GM18861 (cell line): ENCODE data around the gene DIPK1C.
A peak's percentile ranks its signal among the peaks of the same experiment; 100 is the strongest.
"Not testable (repeated sequence)": the region's sequence is repeated elsewhere in the genome, so short reads cannot be mapped to it uniquely, and the experiment has no call there.

Experiments
- ATAC-seq: cut with Tn5 transposase; IDR thresholded peaks from one replicate; pipeline ENCODE4 v1.9.1; 2021; ENCODE audit not compliant: unreplicated experiment

The DIPK1C gene

DNA sequence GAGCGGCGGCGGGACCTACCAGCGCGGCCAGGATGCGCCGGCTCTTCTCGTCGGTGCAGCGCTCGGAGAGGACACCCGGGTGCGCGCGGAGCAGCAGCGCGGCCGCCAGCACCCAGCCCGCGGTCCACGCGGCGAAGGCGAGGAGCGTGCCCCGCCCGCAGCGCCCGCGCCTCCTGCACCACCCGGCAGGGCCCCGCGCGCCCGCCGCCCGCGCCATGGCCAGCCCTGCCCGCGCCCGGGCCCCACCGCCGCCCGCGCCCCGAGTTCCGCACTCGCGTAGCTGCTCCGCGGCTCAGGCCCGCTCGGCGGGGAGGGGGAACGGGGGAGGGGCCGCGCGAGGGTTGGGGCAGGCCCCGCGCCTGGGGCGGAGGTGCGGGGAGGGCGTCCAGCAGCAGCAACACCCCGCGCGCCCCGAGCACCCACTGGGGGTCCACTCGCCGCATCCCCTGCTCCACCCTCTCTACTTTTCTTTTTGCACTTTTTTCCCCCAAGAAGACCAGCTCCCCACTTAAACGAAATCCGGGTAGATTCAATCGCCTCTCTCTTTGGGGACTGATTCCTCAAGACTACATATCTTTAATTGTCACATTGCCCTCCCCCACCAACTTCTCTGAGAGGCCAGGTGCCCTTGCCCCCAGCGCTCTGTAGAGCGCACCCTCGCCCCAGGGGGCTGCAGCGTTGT is at the start of gene DIPK1C:
Gene DIPK1C, minus strand, starts transcription at position 266 of the 682 bp plus-strand sequence. Its CDS starts 49 bp downstream, at position 217.
- ATAC-seq = no peak

DNA sequence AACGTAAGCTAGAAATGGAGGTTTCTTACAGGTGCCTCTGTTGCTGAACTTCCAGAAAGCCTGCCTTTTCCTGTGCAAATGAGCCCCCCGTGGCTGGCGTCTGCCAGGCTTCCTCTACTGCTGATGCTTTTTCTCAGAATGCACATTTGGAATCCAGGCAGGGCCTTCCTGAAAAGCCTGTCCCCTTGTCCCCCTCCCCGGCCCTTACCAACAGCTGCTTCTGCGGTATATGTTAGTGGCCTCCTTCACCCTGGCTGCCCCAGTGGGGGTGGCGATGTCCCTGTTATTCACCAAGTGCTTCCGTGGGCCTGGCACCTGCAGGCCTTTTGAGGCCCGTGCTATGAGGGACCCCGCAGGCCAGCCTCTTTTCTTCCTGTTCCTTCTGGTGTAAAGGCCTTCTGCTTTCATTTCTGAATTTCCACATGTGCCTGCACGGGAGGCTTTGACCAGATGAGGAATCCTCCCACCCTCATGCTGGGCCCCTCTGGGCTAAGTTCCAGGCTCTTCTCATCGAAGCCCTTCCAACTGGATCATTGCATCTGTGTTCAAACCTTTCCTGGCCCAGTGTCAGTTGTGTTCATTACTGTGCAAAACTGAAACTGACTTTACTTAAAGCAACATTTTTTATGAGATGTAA is 49.5 kb upstream of the DIPK1C start:
- no peak for ATAC-seq

DNA sequence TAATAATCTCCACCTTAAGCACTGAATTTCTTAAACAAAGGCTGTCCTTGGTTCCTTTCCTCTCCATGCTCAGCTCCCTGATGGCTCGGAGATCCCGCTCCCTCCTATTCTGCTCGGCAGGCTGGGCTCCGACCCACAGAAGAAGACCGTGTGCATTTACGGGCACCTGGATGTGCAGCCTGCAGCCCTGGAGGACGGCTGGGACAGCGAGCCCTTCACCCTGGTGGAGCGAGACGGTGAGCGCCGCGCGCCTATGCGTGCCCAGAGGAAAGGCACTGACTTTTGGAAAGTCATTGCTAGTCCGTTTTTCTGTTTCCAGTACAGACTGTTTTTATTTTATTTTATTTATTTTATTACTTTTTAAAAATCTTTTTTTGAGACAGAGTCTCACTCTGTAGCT is 48.7 kb upstream of the DIPK1C start:
- ATAC-seq = no peak

DNA sequence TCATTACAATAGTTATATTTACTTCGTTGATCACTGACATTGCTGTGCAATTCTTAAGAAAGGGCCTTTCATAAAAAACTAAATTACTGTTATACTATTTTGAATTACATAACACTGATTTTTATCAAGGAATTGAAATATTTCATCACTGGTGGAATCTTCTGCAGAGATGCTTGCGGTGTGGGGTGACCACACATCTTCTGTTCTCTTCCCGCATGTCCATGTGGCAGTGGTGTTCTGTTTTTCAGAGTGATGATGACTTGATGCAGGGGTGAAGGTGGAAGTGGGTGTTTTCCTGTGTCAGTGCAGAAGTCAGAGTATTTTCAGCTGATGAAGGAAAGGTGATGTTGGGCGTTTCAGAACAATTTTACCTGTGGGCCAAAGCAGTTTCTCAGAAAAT is 46.0 kb upstream of the DIPK1C start:
- ATAC-seq = no peak

DNA sequence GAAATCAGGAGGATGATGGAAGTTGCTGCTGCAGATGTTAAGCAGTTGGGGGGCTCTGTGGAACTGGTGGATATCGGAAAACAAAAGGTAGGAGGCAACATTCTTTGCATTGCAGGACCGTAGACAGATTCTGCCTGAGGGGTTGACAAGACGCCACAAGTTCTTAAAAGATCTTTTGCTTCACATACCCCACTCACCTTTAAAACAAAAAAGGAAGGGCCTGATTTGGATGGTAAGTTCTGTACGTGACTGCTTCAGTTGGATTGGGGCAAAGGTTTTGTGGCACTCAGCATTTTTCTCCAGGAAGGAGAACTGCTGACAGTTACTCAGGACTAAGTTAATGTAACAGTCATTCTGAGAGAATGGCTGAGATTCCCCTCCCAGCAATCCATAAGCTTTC is 44.3 kb upstream of the DIPK1C start:
- no peak for ATAC-seq

DNA sequence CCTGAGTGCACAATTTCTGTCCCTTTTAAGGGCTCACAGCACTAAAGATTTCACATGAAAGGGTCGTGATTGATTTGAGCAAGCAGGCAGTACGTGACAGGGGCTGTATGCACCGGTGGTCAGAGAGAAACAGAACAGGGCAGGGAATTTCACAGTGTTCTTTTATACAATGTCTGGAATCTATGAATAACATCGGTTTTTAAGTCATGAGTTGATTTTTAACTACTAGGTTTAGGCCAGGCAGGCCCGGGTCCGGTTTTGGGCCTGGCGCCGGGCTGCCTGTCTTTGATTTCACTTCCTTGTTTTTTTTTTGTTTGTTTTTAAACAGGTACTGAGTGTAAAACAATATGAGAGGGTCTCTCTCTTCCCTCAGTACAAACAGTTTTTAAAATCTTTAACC is 43.7 kb upstream of the DIPK1C start:
- ATAC-seq = not testable (repeated sequence)

DNA sequence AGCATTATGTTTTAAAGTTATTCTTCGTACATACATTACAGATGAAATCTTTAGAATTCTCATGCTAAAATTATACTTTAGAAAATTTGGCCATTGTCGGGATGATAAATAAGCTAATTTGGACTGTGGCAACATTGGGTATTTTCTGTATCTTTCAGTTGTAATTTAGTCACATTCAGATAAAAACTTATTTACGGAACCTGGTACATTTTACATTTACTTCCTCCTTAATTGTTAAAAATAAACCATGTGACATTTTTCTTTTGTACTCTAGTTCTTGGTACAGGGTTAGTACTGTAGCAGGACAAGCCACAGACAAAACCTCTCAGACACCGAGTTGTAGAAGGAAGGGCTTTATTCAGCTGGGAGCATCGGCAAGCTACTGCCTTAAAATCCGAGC is 43.3 kb upstream of the DIPK1C start:
- no peak for ATAC-seq

DNA sequence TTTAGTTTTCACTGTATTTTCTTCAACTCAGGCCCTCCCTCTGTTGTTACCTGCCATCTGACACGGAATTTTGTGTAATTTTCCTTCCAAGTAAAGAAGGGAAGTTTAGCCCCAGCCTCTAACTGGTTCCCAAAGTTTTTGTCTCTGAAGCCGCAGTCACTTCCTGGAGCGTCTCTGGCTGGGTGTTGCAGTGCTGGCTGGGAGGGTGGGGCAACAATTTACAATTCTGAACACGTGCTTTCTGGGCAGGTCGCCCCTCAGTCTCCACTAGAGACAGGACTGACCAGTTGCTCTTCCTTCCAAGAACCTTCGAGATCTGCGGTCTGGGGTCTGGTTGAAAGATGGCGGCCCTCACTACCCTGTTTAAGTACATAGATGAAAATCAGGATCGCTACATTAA is 42.5 kb upstream of the DIPK1C start:
- peak; percentile 31 for ATAC-seq

DNA sequence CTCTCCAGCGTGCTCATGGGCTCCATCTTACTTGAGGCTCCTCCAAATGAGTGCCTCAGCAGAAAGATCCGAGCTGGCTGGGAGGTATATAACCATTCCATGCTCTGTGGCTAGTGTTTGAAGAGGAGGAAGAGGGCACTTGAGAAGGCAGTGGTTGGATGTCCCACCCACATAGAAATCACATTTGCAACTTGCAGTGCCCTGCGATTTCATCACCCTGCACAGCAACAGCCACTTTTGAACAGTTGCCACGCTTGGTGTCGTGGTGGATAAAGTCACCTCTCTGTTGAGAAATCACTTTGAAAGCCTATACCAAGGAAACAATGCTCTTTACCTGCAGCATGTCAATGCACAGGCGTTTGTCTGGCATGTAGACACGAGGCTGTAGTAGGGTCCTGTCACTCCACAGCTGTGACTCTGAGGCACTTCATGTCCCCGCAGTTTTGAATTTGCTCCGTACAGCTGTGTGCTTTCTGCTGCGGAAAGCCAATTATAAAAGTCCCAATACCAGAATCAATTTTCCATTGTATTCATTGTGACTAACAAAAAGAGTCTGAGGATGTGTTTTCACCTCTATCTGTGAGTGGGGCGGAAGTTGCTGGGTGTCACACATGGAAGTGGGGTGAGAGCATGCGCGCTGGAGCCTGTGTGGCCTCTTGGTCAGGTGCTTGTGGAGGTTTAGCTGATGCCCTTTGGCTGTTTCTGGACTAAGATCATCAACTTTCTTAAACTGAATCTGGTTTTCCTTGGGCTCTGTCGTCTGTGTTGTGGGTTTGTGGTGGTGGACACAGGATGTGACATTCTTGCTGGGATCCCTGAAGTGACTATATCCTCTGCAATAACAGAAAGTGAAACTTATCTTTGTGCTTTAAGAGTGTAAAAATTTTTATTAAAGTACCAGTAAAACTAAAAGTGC is 41.9 kb upstream of the DIPK1C start:
- peak; percentile 37 for ATAC-seq

DNA sequence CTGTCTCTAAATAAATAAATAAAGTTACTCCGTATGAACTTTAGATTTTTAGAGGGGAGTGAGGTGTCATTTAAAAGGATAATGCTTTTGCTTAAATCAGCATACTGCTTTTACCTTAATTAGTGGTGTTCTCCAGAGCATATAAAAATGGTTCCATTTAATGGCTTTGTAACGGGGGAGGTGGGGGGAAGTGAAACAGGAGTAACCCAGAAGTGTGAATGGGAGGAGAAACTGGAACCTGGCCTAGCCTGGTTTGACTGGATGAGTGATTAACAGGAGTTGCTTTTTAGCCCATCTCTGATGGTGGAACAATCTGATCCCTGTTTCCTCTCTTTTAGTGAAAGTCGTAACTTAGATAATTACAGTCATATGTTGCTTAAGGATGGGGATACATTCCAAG is 40.7 kb upstream of the DIPK1C start:
- ATAC-seq = no peak

DNA sequence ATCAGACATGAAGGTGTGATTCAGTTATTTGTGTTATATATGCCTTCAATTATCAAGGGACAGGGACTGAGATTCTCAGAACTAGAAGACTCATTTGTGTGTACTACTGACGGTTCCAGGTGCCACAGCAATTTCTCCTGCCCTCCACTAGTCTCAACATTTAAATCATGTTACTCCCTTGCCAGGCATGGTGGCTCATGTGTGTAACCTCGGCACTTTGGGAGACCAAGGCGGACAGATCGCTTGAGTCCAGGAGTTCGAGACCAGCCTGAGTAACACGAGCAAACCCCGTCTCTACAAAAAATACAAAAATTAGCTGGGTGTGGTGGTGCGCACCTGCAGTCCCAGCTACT is 40.2 kb upstream of the DIPK1C start:
- no peak for ATAC-seq

DNA sequence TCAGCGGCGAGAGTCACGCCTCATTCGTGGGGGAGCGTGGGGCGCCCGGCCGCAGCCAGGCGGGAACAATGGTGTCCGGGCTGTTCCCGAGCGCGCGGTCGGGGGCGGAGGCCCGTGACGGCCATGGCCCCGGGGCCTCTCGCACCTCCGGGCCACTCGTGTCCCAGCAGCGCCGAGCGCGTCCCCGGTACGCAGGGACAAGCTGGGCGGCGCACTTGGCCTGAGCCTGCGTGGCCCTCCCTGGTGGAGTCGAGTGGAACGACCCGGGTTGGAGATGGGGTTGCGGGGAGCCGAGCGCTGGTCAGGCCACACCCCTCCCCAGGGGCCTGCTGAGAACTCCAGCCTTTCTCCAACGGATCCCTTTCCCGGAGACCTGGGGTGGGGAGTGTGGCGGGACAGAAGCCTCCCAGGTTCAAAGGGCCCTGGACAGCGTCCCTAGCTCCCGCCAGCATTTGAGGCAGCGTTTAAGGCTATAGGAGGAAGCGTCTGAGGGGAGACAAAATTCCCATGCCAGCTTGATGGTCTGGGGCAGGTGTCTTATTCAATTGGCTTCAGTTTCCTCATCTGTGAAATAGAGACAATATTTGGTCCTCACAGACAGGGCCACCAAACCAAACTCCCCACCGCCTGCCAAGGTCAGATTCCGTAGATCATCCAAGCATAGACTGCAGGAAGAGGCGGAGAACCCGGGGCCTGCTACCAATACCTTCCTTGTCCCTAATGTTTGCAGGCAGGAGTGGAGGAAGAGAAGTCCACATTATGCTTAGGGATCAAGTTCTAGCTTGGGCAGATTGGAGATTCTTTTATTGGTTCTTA is 39.6 kb upstream of the DIPK1C start:
- ATAC-seq = peak; percentile 10

DNA sequence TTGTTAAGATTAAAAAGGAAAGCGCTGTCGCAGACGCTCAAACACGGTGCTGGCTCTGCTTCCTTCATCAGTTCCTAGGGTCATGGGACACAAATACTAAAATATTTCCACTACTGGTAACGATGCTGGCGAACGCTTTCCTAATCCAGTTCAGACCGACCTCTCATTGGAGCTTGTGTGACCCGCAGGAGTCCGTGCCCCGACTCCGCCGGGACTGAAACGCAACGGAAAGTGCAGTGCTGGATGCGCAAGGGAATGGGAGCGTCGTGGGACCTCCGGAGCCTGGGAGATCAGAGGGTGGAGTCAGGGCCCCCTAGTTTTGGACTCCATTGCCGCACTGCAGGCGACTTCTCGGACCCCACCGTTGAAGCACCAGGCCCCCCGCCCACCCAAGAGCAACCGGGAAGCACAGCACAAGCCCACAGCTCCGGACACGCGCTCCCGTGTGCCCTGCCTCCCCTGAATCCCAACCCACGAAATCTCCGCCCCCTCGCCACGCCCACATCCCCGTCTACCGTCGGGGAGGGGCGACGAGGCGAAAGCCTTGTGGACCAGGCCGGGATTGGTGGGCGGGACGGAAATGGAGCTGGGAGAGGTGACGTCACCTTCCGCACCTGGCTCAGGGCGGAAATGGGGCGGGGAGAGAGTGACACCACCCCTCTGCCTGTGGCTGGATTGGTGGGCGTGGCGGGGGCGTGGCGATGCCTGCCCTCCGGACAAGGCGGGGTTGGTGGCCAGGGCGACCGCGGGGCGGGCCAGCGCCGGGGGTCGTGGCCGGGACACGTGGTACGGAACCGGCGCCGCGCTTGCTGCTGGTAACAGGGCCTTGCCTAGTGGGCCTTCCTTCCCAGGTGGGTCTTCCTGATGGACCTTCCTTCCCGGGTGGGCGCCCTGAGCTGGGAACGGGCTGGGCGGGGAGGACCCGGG is 38.7 kb upstream of the DIPK1C start, which contains the start of gene CNDP2:
Gene CNDP2, plus strand, starts transcription at position 783 of the 927 bp plus-strand sequence. CDS start 3,611 bp downstream, outside the sequence.
- ATAC-seq = peak; percentile 64

DNA sequence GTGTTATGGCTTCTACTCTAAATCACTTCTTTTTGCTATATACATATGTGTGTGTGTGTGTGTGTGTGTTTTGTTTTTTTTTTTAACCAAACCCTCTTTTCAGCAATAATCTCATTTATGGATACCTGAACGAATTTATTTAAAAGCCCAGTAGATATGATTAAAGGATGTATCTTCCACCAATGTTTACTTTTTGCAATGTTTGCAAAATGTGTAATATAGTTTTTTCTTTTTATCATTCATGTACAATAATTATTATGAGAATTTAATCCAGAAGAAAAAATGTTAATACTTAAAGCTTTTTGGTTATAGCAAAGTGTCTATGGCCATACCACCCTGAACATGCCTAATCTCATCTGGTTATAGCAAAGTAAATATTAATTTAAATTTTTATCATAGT is 37.4 kb upstream of the DIPK1C start:
- ATAC-seq = no peak

DNA sequence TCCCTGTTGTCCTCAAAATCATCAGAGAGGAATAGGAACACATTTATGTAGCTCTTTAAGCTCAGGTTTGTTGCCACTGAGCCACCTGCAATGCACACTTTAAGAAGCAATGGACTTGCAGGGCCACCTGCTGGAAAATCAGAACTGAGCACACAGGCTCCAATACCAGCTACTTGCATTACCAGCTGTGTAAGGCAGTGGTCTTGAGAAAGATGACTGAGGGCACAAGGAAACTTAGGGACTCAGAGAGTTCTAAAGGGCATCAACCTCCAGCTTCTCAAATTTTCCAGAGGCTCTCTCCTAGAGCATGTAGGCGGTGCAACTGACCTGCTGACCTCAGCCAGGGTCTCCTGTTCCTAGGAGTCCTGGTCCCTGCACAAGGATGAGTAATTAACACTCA is 36.6 kb upstream of the DIPK1C start:
- peak; percentile 39 for ATAC-seq

DNA sequence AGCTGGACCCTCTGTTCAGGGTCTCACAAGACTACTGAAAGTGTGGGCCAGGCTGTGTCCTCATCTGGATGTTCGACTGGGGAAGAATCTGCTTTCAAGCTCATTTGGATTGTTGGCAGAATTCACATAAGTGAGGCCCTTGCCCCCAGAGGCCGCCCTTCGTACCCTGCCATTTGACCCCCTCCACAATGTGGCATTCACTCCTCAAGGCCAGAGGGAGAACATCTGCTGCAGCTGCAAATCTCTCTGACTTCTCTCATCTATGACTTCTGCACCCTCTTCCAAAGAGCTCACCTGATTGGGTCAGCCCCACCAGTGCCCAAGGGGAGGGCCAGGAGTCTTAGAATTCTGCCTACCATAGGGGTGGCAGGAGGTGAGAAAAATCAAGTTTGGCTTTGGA is 35.2 kb upstream of the DIPK1C start:
- ATAC-seq = no peak

DNA sequence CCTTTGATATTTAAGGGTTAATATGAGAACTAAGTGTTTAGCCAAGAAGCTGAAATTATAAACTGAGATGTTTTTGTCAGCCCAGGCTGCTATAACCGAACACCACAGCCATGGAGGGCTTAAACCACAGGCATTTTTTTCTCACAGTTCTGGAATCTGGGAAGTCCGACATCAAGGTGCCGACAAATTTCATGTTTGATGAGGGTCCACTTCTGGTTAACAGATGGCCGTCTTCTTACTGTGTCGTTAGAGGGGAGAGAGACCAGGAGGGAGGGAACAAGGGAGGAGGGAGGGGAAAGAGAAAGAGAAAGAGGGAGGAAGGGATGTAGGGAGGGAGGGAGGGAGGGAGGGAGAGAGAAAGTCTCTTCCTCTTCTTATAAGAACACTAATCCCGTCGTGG is 32.6 kb upstream of the DIPK1C start:
- no peak for ATAC-seq

DNA sequence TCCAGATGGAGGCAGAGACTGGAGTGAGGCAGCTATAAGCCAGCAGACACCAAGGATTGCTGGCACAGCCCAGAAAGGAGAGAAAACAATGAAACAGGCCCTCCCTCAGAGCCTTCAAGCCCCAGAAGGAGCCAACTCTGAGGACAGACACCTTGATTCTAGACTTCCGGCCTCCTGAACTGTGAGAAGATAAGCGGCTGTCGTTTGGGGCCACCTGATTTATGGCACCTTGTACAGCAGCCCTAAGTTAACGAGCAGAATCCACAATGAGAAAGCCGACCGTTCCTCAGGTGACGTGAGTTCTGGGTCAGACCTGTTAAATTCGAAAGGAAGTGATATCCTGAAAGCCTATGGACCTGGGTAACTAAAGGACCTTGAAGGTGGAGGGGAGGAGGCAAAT is 31.8 kb upstream of the DIPK1C start:
- ATAC-seq = no peak

DNA sequence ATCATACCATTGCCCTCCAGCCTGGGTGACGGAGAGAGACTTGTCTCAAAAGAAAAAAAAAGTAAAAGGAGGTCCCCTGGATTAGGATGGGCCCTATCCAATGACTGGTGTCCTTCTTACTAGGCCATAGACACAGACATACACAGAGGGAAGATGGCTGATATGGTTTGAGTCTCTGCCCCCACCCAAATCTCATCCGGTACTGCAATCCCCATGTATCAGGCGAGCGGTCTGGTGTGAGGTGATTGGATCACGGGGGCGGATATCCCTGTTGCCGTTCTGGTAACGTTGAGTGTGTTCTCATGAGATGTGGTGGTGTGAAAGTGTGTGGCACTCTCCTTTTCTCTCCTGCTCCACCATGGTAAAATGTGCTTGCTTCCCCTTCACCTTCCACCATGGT is 31.2 kb upstream of the DIPK1C start:
- ATAC-seq = no peak
